DOHH2 (cell line): ENCODE data around the gene SLC6A6.

Experiments used
- H3F3A ChIP-seq: fragments of 200-600 bp; sonication (generic), shearing (Covaris generic); 2 replicates; pipeline ENCODE4 v1.6.0; 2016; ENCODE audit warnings: antibody characterized with exemption, mild to moderate bottlenecking; ENCODE audit not compliant: control insufficient read depth, insufficient read depth
- H3K27ac ChIP-seq: fragments of 200-600 bp; sonication (generic); 2 replicates; pipeline ENCODE4 v1.5.1; 2014; ENCODE audit warnings: low read depth, mild to moderate bottlenecking, low read length, moderate library complexity
- H3K27me3 ChIP-seq: fragments of 200-600 bp; sonication (generic); 2 replicates; pipeline ENCODE4 v1.6.1; 2014; ENCODE audit warnings: mild to moderate bottlenecking, low read length, mixed read lengths; ENCODE audit not compliant: control insufficient read depth
- H3K36me3 ChIP-seq: fragments of 200-600 bp; sonication (generic); 2 replicates; pipeline ENCODE4 v1.6.1; 2014; ENCODE audit warnings: mild to moderate bottlenecking, low read length, moderate library complexity, mixed read lengths; ENCODE audit not compliant: control insufficient read depth
- H3K4me1 ChIP-seq: fragments of 200-600 bp; sonication (generic); 2 replicates; pipeline ENCODE4 v1.6.1; 2014; ENCODE audit warnings: mild to moderate bottlenecking, low read length, mixed read lengths; ENCODE audit not compliant: control insufficient read depth
- H3K4me2 ChIP-seq: fragments of 200-600 bp; sonication (generic); 2 replicates; pipeline ENCODE4 v1.6.0; 2014; ENCODE audit warnings: mild to moderate bottlenecking, low read length, moderate library complexity
- H3K4me3 ChIP-seq: fragments of 200-600 bp; sonication (generic); 2 replicates; pipeline ENCODE4 v1.5.1; 2014; ENCODE audit warnings: mild to moderate bottlenecking, low read length, mixed read lengths
- H3K79me2 ChIP-seq: fragments of 200-600 bp; sonication (generic); 2 replicates; pipeline ENCODE4 v1.6.1; 2014; ENCODE audit warnings: mild to moderate bottlenecking, low read length, mixed read lengths; ENCODE audit not compliant: control insufficient read depth
- H3K9me2 ChIP-seq: fragments of 200-600 bp; sonication (generic); replicated peaks from 2 replicates; pipeline ENCODE4 v1.6.1; 2014; ENCODE audit warnings: mild to moderate bottlenecking, low read length, mixed read lengths; ENCODE audit not compliant: control insufficient read depth
- H3K9me3 ChIP-seq: fragments of 200-600 bp; sonication (generic); 2 replicates; pipeline ENCODE4 v1.6.1; 2014; ENCODE audit warnings: antibody characterized with exemption, low read length, mixed read lengths; ENCODE audit not compliant: control insufficient read depth, insufficient read depth
- H4K20me1 ChIP-seq: fragments of 200-600 bp; sonication (generic); 2 replicates; pipeline ENCODE4 v1.6.0; 2014; ENCODE audit warnings: low read depth, mild to moderate bottlenecking, antibody characterized with exemption, low read length, moderate library complexity; ENCODE audit not compliant: control insufficient read depth, insufficient read depth
- CTCF ChIP-seq: fragments of 200-600 bp; sonication (generic); IDR thresholded peaks from one replicate; pipeline ENCODE4 v1.5.1; 2014; ENCODE audit warnings: antibody characterized with exemption, mild to moderate bottlenecking, low read depth, low read length; ENCODE audit not compliant: poor library complexity, severe bottlenecking
- EZH2phosphoT487 ChIP-seq: fragments of 200-600 bp; sonication (generic); IDR thresholded peaks from 2 replicates; pipeline ENCODE4 v1.6.1; 2017; ENCODE audit warnings: borderline replicate concordance, mild to moderate bottlenecking, antibody characterized with exemption, low read length, moderate library complexity, mixed read lengths

Gene SLC6A6

GRCh38 chr3:14429237-14429636, 26.8 kb downstream of the SLC6A6 start:
- H3K4me3 ChIP-seq = peak overlapping the region; percentile 50
- H3K4me1 ChIP-seq = peaks cover 96% of the 10 kb centered on the region
- H3K27me3 ChIP-seq = no peaks in the 10 kb centered on the region
- peaks cover 23% of the 10 kb centered on the region for H4K20me1 ChIP-seq
- peaks cover 91% of the 10 kb centered on the region for H3K79me2 ChIP-seq
- H3K9me3 ChIP-seq = no peaks in the 10 kb centered on the region
- H3K9me2 ChIP-seq = no peaks in the 10 kb centered on the region
- peak overlapping the region; percentile 68 for H3K4me2 ChIP-seq
- peaks cover 58% of the 10 kb centered on the region for H3F3A ChIP-seq
- TF ChIP-seq EZH2phosphoT487 (no peak), CTCF (no peak)
- H3K27ac ChIP-seq = peak overlapping the region; percentile 68
- peaks cover 42% of the 10 kb centered on the region for H3K36me3 ChIP-seq

GRCh38 chr3:14429640-14430039, 27.2 kb downstream of the SLC6A6 start:
- peak overlapping the region; percentile 50; the same call in 1 of the 2 replicates for H3K4me3 ChIP-seq
- no peaks in the 10 kb centered on the region for H3K9me3 ChIP-seq
- H3K4me2 ChIP-seq = peak overlapping the region; percentile 68
- peaks cover 91% of the 10 kb centered on the region for H3K79me2 ChIP-seq
- H3K27ac ChIP-seq = peak overlapping the region; percentile 83
- peaks cover 58% of the 10 kb centered on the region for H3F3A ChIP-seq
- peaks cover 92% of the 10 kb centered on the region for H3K4me1 ChIP-seq
- no peaks in the 10 kb centered on the region for H3K9me2 ChIP-seq
- peaks cover 43% of the 10 kb centered on the region for H3K36me3 ChIP-seq
- no peak for TF ChIP-seq EZH2phosphoT487
- no peak for TF ChIP-seq CTCF
- peaks cover 23% of the 10 kb centered on the region for H4K20me1 ChIP-seq
- H3K27me3 ChIP-seq = no peaks in the 10 kb centered on the region

- no peaks in the 10 kb centered on the region for H3K9me2 ChIP-seq
- no peaks in the 10 kb centered on the region for H3K27me3 ChIP-seq
- TF ChIP-seq EZH2phosphoT487 (no peak), CTCF (no peak)
- no peak overlapping the region for H3K4me3 ChIP-seq
- peak overlapping the region; percentile 75 for H3K4me2 ChIP-seq
- peaks cover 91% of the 10 kb centered on the region for H3K79me2 ChIP-seq
- peaks cover 88% of the 10 kb centered on the region for H3K4me1 ChIP-seq
- H4K20me1 ChIP-seq = peaks cover 26% of the 10 kb centered on the region
- peak overlapping the region; percentile 83 for H3K27ac ChIP-seq
- H3K36me3 ChIP-seq = peaks cover 43% of the 10 kb centered on the region
- peaks cover 58% of the 10 kb centered on the region for H3F3A ChIP-seq
- no peaks in the 10 kb centered on the region for H3K9me3 ChIP-seq
Observed at GRCh38 chr3:14430053-14430452, 27.6 kb downstream of the SLC6A6 start.
